ENCODE data around the gene BEGAIN.

The BEGAIN gene

DNA sequence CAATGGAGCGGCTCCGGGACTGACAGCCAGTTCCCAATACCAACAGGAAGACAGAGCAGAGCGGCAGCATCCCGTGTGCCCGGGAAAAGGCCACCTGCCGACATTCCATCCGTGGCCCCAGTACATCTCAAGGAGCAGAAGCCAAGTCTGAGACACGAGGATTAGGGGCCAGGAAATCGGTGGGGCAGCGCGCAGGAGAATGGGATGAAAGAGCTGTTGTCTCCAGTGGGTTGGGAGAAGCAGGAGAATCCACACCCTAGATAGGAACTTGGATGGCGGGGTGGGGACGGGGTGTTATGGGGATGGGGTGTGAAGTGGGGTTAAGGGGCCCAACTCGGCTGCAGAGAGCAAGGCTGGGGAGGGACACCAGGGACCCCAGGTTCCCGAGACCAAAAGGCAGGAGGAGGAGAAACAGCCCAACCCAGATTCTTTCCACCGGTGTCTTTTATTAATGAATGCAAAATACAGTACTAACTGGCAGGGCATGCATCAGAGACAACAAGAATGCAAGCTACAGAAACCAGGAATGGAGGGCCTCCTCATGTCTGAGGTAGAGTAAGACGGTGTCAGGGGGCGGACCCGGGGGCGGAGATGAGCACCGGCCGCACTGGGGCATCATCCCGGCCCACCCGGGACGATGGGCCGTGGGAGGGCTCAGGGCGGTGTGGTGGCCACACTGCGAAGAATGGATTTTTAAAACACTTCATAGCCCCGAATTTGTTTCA is 50.3 kb downstream of the BEGAIN start:
- DNase-seq (ENCODE audit: low read depth in 2 of 2), result no peak

DNA sequence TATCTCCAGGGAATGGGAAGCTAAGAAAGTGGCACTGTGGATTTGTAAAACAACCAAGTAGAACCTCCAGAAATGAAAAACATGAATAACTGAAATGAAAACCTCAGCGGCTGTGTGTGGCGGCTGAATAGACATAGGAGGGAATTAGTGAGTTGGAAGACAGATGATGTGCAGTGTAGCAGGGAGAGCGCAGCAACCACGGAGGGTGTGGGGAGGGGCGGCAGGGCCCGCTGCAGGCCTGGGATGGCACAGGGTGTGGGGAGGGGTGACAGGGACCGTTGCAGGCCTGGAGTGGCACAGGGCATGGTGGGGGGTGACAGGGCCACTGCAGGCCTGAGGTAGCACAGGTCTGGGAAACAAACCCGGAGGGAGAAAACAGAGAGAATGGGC is 51.1 kb downstream of the BEGAIN start:
- DNase-seq (ENCODE audit: low read depth in 2 of 2), result no peak

DNA sequence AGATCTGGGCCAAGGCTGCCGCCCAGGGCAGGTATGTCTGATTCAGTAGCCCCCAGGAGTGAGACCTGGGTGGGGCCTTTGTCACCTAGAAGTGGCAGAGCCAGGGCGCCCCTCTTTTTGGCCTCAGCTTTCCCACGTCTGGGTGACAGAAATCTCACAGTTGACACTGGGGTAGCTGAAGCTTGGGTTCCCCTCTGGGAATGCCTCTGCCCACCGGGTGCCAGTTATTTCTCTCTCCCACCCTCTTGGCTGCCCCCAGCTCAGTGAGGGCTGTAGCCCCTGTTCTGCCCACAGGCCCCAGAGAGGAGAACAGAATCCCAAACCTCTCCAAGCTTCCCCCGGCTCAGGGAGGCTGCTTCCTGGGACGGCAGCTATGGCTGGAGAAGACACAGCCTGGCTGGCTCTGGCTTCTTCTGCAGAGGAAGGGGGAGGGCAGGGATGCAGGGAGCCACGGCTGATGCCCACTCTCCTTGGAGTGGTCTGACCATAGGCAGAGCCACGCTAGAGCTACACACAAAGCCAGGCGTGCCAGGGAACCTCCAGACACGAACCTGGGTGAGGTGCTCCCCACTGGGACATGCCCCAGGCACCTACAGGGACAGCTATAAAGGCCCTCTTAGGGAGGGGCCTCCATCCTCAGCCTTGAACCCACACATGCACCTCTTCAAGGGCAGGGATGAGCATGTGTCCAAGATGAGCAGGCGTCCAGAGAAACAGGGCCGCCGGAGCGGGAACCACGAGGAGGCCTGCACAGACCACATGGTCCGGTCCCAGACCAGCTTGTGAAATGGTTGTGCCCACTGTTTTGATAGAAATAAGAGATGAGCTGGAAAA is 51.7 kb downstream of the BEGAIN start:
- DNase-seq (ENCODE audit: low read depth in 2 of 2), result no peak

DNA sequence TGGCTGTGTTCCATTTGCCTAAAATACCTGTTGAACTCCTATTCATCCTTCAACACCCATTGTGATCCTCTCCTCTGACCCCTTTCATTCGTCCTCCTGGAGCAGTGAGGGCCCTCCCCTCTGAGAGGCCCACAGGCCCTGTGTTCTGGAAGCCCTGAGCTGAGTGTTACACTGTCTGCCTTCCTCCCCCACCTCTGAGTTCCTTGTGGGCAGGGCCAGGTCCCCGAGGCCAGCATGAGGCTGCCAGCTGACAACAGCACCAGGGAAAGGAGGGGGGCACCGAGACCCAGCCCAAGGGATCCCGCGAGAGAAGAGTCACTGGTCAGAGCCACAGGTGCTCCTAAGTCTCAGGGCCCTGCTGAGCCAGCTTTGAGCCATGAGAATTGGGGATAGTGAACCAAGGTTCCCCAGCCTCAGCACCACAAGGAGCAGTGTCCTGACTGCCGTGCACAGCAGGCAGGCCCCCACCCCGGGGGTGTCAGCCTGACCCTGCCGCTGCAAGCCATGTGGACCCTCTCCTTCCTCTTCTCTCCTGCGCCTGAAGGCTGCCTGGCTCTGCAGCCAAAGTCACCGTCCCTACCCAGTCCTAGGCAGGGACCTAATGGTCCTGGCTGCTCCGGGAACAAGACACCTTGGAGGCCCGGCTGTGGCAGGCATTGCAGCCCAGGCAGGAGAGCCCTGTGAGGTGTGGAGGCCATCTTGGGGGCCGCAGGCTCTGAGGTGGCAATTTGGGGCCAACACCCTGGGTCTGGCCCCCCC is 52.5 kb downstream of the BEGAIN start:
- no peak for DNase-seq (ENCODE audit: low read depth in 2 of 2)

DNA sequence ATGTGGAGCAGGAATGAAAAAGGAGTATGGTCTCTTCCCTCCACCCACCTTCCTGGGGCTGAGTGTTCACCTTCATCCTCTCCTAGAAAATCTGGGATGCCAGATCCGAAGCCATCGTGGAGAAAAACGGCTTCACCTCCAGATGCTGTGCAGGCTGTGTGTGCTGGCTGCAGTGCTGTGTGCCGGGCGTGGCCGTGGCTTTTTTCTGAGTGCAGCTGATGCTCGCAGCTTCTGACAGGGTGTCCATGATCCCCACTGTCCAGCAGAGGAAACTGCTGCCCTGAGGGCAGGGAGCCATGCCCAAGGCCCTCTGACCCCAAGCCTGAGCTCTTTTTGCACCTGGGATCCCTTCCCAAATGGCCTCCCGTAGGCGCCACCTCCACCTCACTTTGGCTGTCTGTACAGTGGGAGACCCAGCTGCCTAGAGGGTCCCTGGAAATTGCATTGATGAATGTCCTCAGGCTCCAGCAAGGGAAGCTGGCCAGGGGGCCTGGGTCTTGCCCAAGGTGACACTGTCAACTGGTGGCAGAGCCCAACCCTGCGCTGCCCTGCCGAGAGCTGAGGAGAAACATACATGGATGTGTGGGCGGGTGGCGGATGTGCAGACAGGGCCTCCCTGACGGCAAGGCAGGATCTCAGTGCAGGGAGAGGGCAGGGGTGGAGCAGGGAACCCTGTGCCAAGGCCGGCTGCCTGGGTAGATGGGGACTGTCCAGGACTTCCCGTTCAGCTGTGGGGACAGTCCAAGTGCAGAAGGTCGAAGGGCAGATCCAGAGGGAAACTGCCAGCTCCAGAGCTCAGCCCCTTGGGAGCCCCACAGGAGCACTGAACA is 53.3 kb downstream of the BEGAIN start:
- DNase-seq (ENCODE audit: low read depth in 2 of 2), result no peak

DNA sequence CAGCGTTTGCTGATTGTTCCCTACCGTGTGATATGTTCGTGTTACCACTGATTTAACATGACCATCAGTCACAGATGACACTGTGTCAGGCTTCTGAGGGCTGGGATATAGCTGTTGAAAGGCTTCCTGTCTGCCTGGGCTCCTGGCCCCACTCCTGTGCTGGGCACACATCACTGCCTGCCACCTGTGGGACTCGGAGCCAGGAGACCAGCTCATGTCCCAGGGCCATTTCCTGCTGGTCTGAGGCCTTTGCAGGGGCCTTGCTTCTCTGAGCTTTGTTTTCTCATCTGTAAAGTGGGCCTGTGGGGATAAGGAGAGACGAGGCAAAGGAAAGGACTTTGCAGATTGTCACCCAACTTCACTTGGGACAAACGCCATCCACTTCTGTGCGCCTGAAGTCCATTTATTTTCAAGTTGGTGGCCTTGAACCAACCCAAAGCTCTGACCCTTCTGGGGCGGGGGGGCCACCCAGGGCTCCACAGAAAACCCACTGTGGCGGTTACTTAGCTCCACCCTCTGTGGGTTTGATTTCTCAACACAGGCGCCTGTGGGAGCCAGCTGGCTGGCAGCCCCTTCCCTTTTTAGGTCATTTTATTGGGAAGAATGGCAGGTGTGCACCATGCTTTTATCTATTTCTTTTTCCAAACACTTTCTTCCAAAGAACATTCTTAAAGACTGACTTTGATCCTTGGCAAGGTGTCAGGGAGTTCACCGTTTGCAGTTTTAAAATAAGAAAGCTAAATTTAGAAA is 54.1 kb downstream of the BEGAIN start:
- DNase-seq (ENCODE audit: low read depth in 2 of 2), result no peak

DNA sequence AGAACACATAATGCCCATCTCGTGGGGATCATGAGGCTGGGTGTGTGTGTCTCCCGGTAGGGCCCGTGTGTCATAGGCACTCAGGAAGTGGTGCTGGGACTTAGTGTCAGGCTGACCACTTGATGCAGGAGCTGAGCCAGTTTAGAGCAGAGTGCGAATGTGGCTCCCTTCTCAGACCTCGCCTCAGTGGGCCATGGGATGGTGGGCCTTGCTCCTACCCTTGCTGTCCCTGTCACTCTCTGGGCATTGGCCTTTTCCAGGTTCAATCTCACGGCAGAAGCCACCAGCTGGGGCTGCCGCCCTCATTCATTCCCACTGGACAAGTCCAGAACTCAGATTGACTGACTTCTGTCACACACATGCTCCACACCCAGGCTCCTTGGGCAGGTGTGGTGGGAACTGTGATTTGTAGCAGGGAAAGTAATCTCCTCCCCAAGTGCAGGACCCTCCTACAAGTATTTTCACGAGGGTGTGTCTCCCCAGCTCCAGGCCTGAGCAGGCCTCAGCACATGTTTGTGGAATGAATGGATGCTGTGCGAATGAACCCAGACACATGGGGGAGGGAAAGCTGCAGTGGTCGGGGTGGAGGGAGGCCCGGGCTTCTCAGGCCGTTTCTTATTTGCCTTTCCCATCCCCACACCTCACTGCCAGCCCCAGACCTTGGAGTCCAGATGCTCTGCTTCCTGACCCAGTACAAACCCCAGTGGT is 54.9 kb downstream of the BEGAIN start:
- no peak for DNase-seq (ENCODE audit: low read depth in 2 of 2)

DNA sequence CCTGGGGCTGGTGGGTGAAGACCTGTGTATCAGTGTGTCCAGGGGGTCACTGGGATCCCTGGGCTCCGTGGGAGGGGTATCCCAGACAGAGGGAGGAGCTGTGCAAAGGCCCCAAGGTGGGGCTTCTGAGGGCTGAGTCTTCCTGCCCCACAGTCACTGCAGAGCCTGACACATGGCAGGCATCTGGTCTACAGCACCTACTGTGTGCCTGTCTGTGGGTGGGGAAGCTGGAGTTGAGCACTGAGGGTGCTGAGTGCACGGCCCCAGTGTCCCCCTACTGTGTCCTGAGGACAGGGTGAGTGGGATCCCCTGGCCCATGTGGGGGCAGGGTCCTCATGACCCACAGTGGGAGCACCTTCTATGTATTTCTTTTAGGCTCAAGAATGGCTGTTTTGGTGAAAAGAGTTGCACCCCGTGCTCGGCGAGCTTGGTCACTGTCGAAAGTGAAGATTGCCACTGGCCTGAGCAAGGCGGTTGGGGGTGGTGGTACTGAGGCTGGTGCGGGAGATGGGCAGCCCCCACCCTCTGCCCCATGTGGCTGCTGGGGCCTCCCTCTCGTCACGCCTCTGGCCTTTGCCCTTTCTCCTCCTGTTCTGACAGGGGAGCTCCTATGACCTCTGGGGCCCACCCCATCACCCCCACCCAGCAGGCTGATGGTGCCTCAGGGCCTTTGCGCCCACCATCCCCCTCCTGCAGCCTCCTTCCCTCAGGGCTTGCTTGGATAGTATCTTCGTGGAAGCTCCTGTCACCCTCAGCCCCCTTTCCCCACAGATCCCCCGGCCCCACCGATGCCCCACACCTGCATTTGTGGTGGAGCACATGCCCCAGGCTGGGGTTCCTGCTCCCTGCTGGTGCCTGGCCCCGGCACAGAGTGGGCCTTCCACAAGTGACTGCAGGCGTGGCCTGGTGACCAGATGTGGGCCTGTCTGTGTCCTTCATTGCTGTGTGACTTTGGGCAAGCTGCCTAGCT is 55.8 kb downstream of the BEGAIN start:
- no peak for DNase-seq (ENCODE audit: low read depth in 2 of 2)

DNA sequence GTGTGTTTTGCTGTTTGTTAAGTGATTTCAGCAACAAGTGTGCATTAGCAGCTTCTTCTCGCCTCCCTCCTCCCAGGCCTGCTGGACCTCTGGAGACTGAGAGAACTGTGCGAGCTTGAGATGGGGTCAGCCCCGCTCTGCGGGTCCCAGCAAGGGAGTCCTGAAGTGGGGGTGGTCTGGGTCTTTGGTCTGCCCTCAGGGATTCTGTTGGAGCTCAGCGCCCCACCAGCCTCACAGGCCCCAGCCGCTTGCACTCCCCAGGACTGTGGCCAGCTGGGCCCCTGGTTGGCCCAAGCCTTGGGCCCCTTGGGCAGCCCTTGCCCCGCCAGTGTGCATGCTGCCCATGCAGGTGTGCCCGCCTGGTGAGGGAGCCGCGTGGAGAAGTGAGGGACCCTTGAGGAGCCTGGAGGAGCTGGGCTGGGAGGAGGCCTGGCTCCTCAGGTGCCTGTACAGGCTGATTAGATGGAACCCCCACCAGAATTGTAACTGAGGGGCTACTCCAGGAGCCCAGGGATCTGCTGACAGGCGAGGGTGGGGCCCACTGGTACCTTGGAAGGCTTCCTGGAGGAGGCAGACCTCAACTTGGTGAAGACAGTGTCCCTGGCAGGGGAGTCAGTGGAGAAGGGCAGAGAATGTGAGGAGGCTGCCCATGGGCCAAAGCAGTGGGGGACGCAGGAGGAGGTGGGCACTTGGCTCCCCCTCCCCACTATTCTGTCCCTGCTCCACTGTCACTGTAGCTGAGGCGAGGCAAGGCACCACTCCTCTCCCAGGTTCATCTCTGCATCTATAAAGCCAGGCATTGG is 56.7 kb downstream of the BEGAIN start:
- no peak for DNase-seq (ENCODE audit: low read depth in 2 of 2)

DNA sequence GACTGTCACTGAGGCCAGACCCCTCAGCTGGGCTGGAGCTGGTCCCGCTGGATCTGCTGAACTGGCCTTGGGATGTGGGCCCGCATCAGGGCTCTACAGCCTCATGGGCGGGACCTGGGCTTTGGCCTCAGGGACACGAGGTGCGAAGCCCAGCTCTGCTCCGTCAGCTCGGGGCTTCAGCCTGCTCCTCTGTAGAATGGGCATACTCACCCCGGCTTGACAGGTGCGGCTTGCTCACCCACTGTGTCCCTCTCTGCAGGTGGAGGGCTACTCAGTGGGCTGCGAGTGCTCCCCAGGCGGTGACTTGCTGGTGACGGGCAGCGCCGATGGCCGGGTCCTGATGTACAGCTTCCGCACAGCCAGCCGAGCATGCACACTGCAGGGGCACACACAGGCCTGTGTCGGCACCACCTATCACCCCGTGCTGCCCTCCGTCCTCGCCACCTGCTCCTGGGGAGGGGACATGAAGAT is 57.6 kb downstream of the BEGAIN start:
- DNase-seq (ENCODE audit: low read depth in 2 of 2), result no peak

DNA sequence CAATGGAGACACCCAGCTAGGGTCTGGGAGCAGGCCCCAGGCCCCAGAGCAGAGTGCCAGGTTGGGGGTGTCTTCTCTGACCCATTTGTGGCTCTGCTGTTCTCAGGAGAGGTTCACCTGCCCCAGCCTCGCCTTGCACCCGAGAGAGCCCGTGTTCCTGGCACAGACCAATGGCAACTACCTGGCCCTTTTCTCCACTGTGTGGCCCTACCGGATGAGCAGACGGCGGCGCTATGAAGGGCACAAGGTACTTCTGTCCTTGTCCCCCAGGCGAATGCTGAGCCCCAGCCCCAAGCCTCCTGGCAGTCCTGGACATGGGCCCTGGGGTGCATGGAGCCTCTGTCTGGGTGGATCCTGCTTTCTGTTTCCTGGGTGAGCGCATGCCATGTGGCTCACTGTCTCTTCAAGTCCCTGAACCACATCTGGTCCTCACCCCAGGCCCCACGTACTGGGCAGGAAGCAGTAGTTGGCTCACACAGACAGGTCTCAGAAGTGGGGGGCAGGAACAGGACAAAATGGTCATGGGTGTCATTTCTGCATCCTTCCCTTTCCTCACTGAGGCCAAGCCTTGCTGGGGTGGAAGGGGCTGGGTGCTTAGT is 58.2 kb downstream of the BEGAIN start:
- DNase-seq (ENCODE audit: low read depth in 2 of 2), result no peak

DNA sequence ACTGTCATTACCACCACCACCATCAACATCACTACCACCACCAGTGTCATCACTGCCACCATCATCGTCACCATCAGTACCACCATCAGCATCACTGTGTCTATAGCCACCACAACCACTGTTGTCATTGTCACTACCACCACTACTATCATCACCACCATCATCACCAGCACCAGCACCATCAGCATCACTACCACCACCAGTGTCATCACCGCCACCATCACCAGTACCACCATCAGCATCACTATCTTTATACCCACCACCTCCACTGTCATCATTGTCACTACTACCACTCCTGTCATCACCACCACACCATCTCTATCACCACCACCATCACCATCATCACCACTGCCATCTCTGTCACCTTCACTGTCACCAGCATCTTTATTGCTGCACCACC is 60.6 kb downstream of the BEGAIN start:
- no peak for DNase-seq (ENCODE audit: low read depth in 2 of 2)

DNA sequence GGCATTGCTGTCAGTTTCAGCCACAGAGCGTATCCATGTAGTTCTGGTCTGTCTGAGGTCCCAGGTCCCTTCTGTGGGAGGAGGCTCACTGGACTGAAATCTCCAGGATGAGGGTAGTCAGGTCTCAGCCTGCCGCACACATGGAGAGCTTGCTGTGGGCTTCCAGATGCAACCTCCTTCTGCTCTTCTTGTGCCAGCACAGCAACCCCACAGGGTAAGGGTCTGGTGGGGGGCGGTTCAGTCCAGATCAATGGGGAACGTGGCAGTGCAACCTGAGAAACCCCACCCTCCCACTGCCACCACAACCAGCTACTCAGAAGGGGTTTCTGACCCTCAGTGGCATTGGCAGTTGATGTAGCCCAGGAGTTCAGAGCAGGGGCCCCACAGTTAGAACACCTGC is 61.2 kb downstream of the BEGAIN start:
- no peak for DNase-seq (ENCODE audit: low read depth in 2 of 2)

DNA sequence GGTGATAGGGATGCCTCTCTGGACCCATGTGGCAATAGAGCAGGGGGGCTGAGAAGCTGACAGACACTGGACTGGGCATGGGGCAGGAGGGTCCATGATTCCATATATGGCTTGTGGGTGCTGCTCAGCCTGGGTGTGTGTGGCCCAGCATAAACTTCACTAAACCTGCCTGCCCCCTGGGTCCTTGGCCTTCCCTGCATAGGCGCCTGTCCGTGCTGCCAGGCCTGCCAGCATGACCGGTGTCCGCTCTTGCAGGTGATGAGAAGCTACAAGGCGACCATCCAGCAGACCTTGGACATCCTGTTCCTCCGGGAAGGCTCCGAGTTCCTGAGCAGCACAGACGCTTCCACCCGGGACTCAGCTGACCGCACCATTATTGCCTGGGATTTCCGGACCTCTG is 61.6 kb downstream of the BEGAIN start:
- DNase-seq (ENCODE audit: low read depth in 2 of 2), result no peak

DNA sequence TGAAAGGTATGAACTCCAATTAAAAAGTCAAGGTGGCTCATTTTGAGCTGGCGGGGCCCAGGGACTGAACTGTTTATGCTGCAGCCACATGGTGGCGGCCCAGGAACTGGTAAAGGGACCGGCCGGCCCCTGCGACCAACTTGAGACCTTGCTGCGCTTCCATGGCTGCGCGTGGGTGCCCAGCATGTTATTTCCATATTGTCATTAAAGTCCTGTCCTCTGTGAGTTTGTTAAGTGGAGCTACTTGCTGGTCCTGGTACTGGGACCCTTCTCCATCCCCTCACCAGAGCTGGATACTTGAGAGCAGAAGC is 62.3 kb downstream of the BEGAIN start:
- no peak for DNase-seq (ENCODE audit: low read depth in 2 of 2)

DNA sequence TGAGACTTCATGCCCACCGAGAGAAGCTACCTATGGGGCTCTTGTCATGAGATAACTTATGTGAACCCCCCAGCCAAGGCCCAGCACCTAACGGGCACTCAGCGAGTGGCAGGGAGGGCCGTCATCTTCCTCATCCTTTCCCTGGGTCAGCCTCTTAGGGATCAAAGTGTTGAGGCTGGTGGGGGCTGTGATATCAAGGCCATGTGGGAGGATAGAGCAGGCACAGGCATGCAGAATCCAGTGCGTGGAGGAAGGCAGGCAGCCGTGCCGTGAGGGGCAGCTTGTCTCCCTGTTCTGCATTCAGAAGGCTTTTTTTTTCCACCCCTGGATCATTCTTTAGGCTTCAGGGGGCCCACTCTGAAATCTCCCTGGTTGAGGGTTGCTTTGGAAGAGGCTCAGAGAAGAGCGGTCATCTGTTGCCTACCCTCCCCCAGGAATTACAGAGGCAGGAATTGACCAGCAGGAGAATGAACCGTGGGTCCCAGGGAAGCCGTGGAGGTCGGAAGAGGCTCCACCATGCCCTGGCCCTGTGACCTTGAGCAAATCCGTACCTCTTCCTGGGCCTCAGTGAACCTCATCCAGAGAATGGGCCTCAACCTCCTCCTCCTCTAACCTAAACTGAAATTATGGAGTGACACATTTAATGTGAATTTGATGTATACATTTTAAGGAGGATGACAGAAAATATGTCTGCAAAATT is 62.8 kb downstream of the BEGAIN start:
- no peak for DNase-seq (ENCODE audit: low read depth in 2 of 2)

DNA sequence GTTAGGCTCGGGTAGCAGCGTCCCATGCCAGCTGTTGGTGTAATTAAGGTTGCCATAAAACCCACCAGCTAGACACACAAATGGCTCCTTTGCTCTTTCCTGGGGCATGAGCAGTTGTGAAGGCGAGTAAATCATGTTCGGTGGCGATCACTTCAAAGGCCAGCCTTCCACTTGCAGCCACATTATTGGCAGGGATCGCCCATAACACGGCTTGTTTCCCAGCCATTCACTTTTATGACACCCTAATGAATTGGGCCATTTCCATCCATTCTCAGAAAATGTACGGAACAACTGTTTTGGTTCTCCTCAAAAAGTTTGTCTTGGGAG is 63.4 kb downstream of the BEGAIN start:
- DNase-seq (ENCODE audit: low read depth in 2 of 2), result no peak

Measured in stimulated activated CD8-positive, alpha-beta memory T cell treated with anti-CD3 and anti-CD28 coated beads, Interleukin-15, amount 100 ng/mL, for 48 hours (primary cell).